CD4-positive, alpha-beta T cell treated with Interleukin-6 at 100 ng/mL for 8 hours (primary cell): ENCODE data around the gene YLPM1.

ENCODE experiments used
- DNase-seq: peaks from one replicate; pipeline ENCODE4 v3.0.0-alpha.2; 2020; ENCODE audit warnings: mixed read lengths, low spot score

YLPM1 gene

DNA sequence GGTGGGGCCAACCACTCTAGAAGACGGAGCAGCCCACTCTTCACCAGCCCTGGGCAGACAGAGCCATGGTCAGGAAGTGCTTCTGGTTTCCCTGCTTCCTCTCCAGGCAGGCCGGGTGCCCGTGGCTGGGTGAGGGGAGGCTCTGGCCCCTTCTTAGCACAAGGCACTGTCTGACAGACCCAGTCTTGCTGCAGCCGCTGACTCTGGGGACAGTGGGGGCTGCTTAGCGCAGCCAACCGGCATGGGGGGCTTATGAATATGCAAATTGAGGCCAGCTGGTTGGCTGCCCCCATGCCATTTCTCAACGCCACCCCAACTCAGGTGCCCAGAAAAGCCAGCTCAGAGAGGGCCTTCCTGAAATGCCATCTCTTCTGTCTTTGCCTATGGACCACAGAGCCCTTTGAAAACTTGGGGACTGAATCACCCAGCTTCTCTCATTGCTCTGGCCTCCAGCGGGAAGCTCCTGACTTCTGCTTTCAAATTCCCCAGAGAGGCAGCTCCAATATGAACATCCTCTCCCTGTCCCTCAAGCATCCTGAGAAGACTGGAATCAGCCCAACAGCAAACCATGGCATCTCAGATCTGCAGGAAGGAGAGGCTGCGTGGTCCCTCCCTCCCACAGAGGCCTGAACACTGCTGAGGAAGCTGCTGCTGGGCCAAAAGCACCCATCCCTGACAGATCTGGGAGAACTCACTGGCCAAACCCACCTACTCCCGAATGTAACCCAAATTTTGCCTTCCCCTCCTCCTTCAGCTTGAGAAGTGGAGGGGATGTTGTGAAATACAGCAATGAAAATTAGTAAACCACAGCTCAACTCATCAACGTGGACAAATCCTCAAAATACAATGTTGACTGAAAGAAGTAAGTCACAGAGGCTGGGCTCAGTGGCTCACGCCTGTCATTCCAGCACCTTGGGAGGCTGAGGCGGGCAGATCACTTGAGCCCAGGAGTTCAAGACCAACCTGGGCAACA lies 113.1 kb downstream of the YLPM1 start, which contains the start of gene PROX2:
Gene PROX2 (minus strand): TSS at position 205 of the 973 bp plus-strand sequence. CDS start 12,311 bp downstream, outside the sequence.
- peak; percentile 18 for DNase-seq

DNA sequence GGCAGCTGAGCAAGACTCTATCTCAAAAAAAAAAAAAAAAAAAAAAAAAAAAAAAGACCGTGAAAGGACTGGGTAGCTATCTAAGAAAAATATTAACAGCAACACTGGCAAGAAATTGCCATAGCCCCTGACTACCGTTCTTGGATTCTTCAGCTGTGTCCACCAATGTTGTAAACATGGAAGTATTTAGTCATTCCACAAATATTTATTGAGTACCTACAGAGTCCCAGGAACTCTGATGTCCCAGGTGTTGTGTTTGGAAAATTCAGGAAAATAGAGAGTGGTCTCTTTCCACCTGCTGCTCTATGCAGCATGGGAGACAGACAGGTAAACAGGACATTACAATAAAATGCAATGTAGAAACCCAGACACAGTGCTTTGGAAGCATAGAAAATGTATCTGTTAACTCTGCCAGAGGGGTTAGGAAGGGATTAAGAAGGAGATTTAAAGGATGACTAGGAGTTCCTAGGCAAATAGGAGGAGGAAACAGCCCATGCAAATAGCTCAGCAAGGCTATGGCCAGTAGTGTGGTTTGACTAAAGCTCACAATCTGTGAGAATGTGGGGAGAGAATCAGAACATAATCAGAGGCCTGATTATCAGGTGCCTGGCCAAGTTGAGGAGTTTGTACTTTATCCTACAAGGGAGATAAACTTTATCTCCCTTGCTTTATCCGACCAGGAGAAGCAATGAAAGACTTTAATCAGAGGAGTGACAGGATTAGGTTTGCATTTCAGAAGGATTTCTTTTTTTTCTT lies 116.5 kb downstream of the YLPM1 start:
- no peak for DNase-seq

DNA sequence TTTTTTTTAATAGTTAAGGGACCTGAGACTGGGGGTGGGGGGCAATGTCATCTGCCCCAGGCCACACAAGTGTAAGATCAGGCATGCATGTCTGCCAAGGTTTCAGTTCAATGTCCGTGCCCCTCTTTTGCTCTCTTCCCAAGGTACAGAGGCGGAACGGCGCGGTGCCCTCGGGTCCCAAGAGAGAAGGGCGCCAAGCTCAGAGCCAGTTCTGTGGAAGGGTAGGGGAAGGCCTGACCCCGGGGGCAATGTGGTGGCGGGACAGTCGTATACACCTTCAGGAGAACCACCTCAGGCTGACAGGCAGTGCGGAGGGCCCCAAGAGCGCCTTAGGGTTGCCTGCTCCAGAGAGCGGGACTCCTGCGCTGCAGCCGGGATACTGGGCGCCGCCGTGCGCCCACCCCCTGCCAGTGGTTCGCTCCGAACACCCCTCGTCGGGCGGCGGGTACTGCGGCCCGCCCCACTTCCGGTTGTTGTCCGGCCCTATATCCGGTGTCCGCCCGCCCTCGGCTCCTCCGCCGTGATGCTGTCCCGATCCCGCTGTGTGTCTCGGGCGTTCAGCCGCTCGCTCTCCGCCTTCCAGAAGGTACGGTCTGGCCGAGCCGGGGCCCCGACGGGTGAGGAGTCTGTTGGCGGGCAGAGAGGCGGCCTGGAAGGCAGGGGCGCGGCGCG lies 118.5 kb downstream of the YLPM1 start, which contains the start of gene DLST:
Gene DLST (plus strand): TSS at position 486 of the 672 bp plus-strand sequence. CDS start 38 bp downstream, at position 524.
- DNase-seq: peak; percentile 75

DNA sequence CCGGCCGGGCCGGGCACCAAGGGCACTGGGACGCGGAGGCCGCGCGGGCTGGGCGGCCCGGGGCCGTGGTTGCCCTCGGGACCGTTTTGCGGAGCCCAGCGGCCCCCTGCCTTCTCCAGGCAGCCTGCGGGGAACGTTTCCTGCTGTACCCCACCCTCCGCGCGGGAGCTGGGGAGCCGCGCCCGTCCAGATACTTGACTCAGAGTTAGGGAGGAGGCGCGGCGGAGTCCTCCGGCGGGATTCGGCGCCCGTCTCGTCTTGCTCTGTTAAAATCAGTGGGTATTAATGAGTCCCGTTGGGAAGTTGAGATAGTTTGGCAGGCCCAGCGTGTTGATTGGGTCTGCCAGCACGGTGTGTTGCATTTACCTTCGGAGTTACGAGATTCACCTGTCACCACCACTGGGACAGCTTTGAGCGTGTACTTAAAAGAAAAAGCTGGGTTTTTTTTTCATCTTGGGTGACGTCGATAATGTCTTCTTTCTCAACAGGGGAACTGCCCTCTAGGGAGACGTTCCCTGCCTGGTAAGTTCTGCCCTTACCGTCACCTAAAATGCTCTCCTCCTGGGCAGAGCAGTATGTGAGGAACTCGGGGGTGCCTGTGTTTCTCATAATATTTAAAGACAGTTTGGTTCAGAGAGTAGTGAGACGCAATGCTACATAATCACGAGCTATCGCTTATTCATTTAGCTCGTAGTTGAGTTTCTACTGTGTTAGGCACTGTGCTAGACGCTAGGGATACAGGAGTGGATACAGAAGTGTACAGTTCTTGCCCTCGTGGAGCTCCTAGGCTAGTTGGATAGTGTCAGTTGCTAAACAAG lies 119.2 kb downstream of the YLPM1 start:
- DNase-seq: peak; percentile 33
